ENCODE measurements around the gene RNF217. TPM values are rescaled to one million over a fixed set of nuclear protein-coding genes. Genes with fewer than 3 reads are reported as not detected.

The RNF217 gene
- total RNA-seq, 3 donors from 2014 or later, result 11.6 to 47.3 (median 15.0) TPM

DNA sequence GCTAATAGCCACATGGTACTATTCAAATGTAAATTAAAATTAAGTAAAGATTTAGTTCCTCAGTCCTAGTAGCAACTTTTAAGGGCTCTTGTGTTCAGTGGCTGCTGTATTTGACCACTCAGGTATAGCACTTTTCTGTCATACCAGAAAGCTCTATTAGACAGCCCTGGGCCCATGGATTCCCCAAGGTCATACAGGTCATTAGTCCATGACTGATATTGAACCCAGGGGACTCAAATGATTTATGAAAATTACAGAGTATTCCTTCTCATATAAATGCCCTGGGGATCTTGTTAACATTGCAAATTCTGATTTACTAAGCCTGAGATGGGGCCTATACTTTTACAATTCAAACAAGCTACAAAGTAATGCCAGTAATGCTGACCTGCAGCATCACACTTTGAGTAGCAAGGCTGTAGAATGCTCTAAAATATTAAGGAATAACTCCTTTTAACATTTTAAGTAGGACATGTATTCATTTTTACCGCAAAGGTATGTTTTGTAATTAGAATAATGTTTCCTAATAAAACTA, 29.6 kb downstream of the RNF217 start:
- ATAC-seq (no peak), DNase-seq (no peak)
- TF ChIP-seq, protein P1, sequence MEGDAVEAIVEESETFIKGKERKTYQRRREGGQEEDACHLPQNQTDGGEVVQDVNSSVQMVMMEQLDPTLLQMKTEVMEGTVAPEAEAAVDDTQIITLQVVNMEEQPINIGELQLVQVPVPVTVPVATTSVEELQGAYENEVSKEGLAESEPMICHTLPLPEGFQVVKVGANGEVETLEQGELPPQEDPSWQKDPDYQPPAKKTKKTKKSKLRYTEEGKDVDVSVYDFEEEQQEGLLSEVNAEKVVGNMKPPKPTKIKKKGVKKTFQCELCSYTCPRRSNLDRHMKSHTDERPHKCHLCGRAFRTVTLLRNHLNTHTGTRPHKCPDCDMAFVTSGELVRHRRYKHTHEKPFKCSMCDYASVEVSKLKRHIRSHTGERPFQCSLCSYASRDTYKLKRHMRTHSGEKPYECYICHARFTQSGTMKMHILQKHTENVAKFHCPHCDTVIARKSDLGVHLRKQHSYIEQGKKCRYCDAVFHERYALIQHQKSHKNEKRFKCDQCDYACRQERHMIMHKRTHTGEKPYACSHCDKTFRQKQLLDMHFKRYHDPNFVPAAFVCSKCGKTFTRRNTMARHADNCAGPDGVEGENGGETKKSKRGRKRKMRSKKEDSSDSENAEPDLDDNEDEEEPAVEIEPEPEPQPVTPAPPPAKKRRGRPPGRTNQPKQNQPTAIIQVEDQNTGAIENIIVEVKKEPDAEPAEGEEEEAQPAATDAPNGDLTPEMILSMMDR (IDR thresholded peaks at IDR 0.05), result no peak
- Histone ChIP-seq H3K36me3 (ENCODE audit: low read depth) (no peaks in the 10 kb centered on the region), H3K4me1 (ENCODE audit: low read depth) (no peaks in the 10 kb centered on the region), H3K9me3 (no peaks in the 10 kb centered on the region), H3K4me3 (no peak overlapping the region)
- intact Hi-C loops (cut with DNase I, micrococcal nuclease), result no loop called here

DNA sequence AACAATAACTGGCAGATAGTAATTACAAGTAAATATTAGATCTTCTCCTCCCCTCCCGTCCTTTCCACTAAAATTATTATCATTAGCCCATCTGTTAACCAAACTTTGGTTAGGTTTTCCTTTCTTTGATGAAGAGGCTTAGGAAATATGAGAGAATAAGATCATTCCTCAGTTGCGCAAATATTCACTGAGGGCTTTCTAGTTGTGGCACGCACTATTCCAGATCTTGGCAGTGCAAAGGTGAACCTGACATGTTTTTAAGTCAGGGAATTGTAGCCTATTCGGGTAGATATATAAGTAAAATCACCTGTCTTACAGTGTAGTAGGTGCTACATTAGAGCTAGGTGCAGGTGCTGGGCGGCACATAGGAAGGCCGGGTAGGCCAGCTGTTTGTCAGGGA, 31.1 kb downstream of the RNF217 start:
- TF ChIP-seq, protein P1 (IDR thresholded peaks at IDR 0.05), result no peak
- ATAC-seq (no peak), DNase-seq (no peak)
- no peaks in the 10 kb centered on the region for H3K9me3 ChIP-seq
- H3K4me3 ChIP-seq, result no peak overlapping the region
- H3K36me3 ChIP-seq (ENCODE audit: low read depth), result no peaks in the 10 kb centered on the region
- no peaks in the 10 kb centered on the region for H3K4me1 ChIP-seq (ENCODE audit: low read depth)
- intact Hi-C loops (cut with DNase I, micrococcal nuclease), result no loop called here

DNA sequence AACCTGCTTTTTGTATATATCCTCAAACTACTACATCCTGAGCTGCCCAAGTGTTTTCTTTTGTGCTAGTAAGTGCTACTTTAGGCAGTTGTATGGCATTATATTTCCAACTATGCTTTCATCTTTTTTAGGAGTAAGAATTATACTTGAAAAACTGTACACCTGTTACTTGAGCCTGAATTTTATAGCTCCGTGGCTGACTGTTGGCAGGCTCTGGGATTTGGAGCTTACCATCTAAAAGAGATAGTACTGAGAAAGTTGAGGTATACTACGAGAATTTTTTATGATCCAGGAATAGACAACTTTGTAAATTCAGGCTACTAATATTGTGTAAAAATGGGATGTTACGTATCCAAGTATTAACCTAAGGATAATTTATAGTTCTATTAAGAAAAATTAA, 32.4 kb downstream of the RNF217 start:
- H3K4me3 ChIP-seq, result no peak overlapping the region
- no peaks in the 10 kb centered on the region for H3K9me3 ChIP-seq
- TF ChIP-seq, protein P1 (IDR thresholded peaks at IDR 0.05), result no peak
- H3K36me3 ChIP-seq (ENCODE audit: low read depth), result no peaks in the 10 kb centered on the region
- ATAC-seq, result no peak
- intact Hi-C loops (cut with DNase I, micrococcal nuclease), result no loop called here
- no peak for DNase-seq
- H3K4me1 ChIP-seq (ENCODE audit: low read depth), result peaks cover 4% of the 10 kb centered on the region

DNA sequence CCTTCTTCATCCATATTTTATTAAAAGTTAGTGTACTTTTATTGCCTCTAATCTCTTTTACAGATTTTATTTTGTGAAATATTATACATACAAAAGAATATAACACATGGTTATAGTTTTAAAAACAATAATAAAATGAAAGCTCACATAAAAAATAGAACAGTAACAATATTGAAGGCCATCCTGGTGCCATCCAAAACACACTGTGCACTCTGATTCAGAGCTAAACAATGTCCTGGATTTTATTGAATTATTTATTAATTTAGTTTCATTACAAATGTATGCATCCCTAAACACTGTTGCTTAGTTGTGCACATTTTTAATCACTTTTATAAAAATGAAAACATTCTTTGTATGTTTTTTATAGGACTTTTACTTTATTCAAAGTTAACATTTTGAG, 32.9 kb downstream of the RNF217 start:
- H3K4me1 ChIP-seq (ENCODE audit: low read depth), result peaks cover 4% of the 10 kb centered on the region
- ATAC-seq, result no peak
- no peak for DNase-seq
- TF ChIP-seq, protein P1 (IDR thresholded peaks at IDR 0.05), result no peak
- H3K9me3 ChIP-seq, result no peaks in the 10 kb centered on the region
- intact Hi-C loops (cut with DNase I, micrococcal nuclease), result no loop called here
- no peak overlapping the region for H3K4me3 ChIP-seq
- H3K36me3 ChIP-seq (ENCODE audit: low read depth), result no peaks in the 10 kb centered on the region

DNA sequence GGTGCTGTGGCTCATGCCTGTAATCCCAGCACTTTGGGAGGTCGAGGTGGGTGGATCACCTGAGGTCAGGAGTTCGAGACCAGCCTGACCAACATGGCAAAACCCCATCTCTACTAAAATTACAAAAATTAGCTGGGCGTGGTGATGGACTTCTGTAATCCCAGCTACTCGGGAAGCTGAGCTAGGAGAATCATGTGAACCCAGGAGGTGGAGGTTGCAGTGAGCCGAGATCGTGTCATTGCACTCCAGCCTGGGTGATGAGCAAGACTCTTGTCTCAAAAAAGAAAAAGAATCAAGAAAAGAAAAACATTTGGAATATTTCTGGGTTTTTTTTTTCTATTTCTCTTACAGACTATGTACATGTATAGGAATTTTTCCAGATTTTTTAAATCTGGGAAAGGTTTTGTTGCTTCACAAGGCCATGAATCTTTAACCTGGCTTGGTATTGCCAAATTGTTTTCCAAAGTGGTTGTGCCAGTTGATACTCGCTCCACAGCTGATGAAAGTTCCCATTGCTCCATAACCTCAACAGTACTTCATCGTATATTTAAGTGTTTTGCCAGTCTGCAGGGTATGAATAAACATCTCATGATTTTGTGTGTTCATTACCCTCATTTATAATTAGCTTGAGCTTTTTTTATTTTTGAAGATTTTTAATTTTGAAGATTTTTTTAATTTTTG, 33.5 kb downstream of the RNF217 start:
- Histone ChIP-seq H3K4me3 (no peak overlapping the region), H3K4me1 (ENCODE audit: low read depth) (peaks cover 4% of the 10 kb centered on the region), H3K9me3 (no peaks in the 10 kb centered on the region), H3K36me3 (ENCODE audit: low read depth) (no peaks in the 10 kb centered on the region)
- ATAC-seq (no peak), DNase-seq (no peak)
- intact Hi-C loops (cut with DNase I, micrococcal nuclease), result no loop called here
- TF ChIP-seq, protein P1 (IDR thresholded peaks at IDR 0.05), result no peak

Data from mucosa of descending colon (tissue), 3 donors.